Activated CD8-positive, alpha-beta memory T cell treated with anti-CD3 and anti-CD28 coated beads, Interleukin-2, amount 50 U/mL, for 24 hours (primary cell): ENCODE measurements around the gene RESP18.

ENCODE experiments used
- DNase-seq: peaks from one replicate; pipeline ENCODE4 v3.0.0-alpha.2; 2020; ENCODE audit errors: extremely low read depth

The RESP18 gene

DNA sequence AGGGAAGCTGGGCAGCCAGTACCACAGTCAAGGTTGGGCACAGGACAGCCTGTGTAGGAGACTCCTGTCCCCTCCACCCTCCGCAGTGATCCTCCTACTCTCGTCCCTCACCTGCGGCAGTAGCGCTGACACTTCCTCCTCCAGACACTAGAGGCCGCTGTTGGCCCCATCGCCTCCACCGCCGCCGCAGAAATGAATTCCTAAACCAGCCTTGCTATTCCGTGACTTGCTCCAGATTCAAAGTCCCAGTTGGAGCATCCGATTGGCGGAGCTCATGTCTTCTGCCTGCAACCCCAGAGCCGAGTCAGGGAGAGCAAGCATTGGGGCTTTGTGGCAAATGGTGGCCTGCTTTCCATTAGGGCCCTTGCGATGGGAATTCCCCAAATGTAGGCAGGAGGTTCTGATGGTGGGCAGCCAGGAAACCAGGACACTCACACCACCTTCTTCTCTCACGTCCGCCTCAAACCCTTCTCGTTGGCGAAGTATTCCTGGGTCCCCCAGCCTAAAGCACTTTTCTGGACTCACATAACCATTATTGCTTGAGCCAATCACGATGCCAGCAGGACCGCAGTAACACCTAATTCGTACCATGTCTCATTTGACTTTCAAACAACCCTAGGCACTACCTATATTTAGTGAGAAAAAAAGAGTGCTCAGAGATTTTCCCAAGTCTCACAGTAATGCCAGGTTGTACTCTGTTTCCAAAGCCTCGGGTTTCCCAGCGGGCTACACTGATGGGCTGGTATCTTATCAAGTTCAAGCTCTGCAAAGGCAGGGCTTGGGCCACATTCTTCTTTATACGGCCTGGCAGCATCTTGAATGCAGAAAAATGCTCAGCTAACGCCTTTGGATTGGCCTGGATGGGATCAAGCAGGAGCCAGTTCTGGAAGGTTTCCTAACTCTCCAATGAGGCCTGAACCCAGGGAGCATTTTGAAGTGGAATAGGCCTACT is 54.6 kb downstream of the RESP18 start:
- peak; percentile 53 for DNase-seq
